Parathyroid adenoma (tissue), 2 donors: ENCODE results near the gene TMEM97.
A peak's percentile ranks its signal among the peaks of the same experiment; 100 is the strongest.

ENCODE experiments used
- H2AFZ ChIP-seq: fragments of 300-600 bp; sonication (generic); one replicate; pipeline ENCODE4 v1.7.0; 2017; ENCODE audit warnings: antibody characterized with exemption, mild to moderate bottlenecking
- H3K27ac ChIP-seq: fragments of 300-600 bp; sonication (generic); one replicate; pipeline ENCODE4 v1.7.0; 2017
- H3K27me3 ChIP-seq: fragments of 300-600 bp; sonication (generic); one replicate; pipeline ENCODE4 v1.7.0; 2017; ENCODE audit warnings: low read length; ENCODE audit not compliant: control insufficient read depth, insufficient read depth
- H3K36me3 ChIP-seq: fragments of 300-600 bp; sonication (generic); one replicate; pipeline ENCODE4 v1.7.0; 2017; ENCODE audit warnings: low read length; ENCODE audit not compliant: control insufficient read depth, insufficient read depth
- H3K4me1 ChIP-seq: fragments of 300-600 bp; sonication (generic); one replicate; pipeline ENCODE4 v1.7.0; 2017; ENCODE audit warnings: control low read depth
- H3K4me2 ChIP-seq: fragments of 300-600 bp; sonication (generic); one replicate; pipeline ENCODE4 v1.7.0; 2017; ENCODE audit warnings: low read length
- H3K4me3 ChIP-seq: fragments of 300-600 bp; sonication (generic); one replicate; pipeline ENCODE4 v1.7.0; 2017; ENCODE audit warnings: low read depth, low read length
- H3K79me2 ChIP-seq: fragments of 300-600 bp; sonication (generic); one replicate; pipeline ENCODE4 v1.7.0; 2017; ENCODE audit warnings: control low read depth
- H3K9ac ChIP-seq: fragments of 300-600 bp; sonication (generic); one replicate; pipeline ENCODE4 v1.7.0; 2017; ENCODE audit warnings: mild to moderate bottlenecking
- H3K9me3 ChIP-seq: fragments of 300-600 bp; sonication (generic); one replicate; pipeline ENCODE4 v1.7.0; 2017; ENCODE audit warnings: low read length; ENCODE audit not compliant: control insufficient read depth
- CTCF ChIP-seq: fragments of 300-600 bp; sonication (generic); IDR thresholded peaks from one replicate; pipeline ENCODE4 v1.7.0; 2017; ENCODE audit warnings: antibody characterized with exemption, mild to moderate bottlenecking
- donor health status: primary hyperparathyroidism.

TMEM97 gene

DNA sequence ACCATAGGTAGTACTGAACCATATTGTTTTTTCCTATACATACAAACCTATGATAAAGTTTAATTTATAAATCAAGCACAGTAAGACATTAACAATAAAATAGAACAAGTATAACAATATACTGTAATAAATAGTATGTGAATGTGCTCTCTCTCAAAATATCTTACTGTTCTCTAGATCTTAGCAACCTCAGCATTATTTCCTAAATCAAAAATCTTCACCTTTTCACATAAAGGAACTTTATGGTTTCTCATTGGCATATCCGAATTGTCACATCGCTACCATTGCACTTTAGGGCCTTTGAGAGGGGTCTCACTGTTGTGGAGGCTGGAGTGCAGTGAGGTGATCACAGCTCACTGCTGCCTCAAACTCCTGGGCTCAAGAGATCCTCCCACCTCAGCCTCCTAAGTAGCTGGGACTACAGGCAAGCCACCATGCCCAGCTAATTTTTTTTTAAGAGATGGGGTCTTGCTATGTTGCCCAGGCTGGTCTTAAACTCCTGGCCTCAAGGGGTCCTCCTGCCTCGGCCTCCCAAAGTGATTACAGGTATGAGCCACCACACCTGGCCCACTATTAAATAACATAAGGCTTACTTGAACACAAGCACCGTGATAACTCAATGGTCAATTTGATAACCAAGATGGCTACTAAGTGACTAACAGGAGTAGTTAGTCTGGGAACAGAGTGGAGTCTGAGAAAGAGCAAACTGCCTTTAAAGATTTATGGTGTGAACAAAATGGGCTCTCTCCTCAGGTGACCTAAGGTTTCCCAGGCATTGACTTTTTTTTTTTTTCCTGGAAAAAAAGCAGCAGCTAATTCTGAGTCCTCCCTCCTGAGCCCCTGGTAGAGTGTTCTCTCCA, 2.9 kb upstream of the TMEM97 start:
- Histone ChIP-seq H3K9me3 (no peaks in the 10 kb centered on the region), H3K9ac (no peak overlapping the region), H3K4me3 (no peak overlapping the region), H3K4me2 (no peak overlapping the region), H3K27ac (no peak overlapping the region), H3K27me3 (no peaks in the 10 kb centered on the region), H3K36me3 (no peaks in the 10 kb centered on the region), H2AFZ (no peak overlapping the region), H3K4me1 (no peaks in the 10 kb centered on the region), H3K79me2 (no peaks in the 10 kb centered on the region)
- no peak for TF ChIP-seq CTCF

DNA sequence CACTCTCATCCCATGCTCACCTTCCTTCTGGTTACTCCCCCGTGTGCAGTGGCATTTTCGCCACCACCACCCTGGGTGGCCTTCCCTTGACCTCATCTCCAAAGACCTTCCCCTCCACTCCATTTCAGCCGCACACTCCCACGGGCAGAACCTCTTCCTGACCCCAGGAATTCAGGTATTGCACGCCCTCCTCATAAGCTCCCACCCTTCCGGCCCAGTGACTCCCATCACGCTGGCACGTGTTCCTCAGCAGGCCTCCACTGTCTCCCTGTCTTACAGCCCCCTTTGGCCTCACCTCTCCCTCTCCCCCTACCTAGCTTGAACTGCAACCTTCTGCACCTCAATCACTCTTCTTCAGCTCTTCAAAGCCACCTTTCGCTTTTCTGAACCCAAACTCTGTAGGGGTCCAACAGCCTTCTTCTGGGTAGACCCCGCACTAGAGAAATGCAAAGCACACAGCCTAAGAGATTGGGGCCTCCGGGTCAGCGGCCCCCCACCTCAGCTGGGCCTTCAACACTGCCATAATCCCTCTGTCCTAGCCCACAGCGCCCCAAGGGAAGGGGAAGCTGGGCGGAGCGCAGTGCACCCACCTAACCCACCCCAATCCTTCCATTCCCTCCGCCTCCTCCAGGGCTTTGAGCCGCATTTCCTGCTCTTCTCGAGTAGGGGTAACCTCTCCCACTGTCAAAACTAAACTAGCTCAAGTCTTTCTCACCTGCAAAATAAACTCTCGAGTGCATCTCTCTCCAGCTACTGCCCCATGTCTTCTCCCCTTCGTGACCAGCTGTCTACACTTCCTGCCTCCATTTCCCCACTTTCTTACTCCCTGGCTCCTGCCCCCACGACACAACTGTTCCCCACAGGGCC, 1.7 kb upstream of the TMEM97 start:
- H3K4me1 ChIP-seq, result no peaks in the 10 kb centered on the region
- no peaks in the 10 kb centered on the region for H3K9me3 ChIP-seq
- no peak overlapping the region for H3K4me3 ChIP-seq
- H3K27ac ChIP-seq, result no peak overlapping the region
- peak overlapping the region; percentile 93 for H2AFZ ChIP-seq
- no peak overlapping the region for H3K9ac ChIP-seq
- no peak overlapping the region for H3K4me2 ChIP-seq
- no peaks in the 10 kb centered on the region for H3K79me2 ChIP-seq
- no peak for TF ChIP-seq CTCF
- H3K36me3 ChIP-seq, result no peaks in the 10 kb centered on the region
- no peaks in the 10 kb centered on the region for H3K27me3 ChIP-seq

GRCh38 chr17:28317966-28318758, 838 bp upstream of the TMEM97 start:
- no peak for TF ChIP-seq CTCF
- no peaks in the 10 kb centered on the region for H3K36me3 ChIP-seq
- H3K4me1 ChIP-seq, result no peaks in the 10 kb centered on the region
- H3K27me3 ChIP-seq, result no peaks in the 10 kb centered on the region
- peak overlapping the region; percentile 93 for H2AFZ ChIP-seq
- H3K4me3 ChIP-seq, result peak overlapping the region; percentile 54
- H3K9me3 ChIP-seq, result no peaks in the 10 kb centered on the region
- no peaks in the 10 kb centered on the region for H3K79me2 ChIP-seq
- no peak overlapping the region for H3K9ac ChIP-seq
- no peak overlapping the region for H3K27ac ChIP-seq
- peak overlapping the region; percentile 82 for H3K4me2 ChIP-seq

DNA sequence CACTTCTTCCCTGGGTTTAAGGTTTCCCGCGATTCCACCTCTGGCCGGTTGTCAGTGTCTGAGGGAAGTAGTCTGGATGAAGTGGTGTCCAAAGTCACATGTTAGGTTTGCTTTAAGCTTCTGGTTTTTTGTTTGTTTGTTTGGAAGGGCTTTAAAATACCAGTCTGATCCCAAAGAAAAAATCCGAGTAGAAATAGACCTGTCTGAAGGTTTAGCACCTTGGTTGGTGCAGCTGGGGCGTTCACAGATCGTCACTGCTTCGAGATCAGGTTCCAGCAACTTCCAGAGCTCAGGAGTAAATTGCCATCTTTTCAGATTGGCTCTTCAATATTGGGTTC, 567 bp downstream of the TMEM97 start:
- peak overlapping the region; percentile 95 for H3K4me2 ChIP-seq
- no peaks in the 10 kb centered on the region for H3K9me3 ChIP-seq
- H3K9ac ChIP-seq, result no peak overlapping the region
- no peaks in the 10 kb centered on the region for H3K4me1 ChIP-seq
- H3K27ac ChIP-seq, result no peak overlapping the region
- TF ChIP-seq CTCF, result no peak
- H3K27me3 ChIP-seq, result no peaks in the 10 kb centered on the region
- H3K79me2 ChIP-seq, result no peaks in the 10 kb centered on the region
- no peaks in the 10 kb centered on the region for H3K36me3 ChIP-seq
- peak overlapping the region; percentile 60 for H3K4me3 ChIP-seq
- peak overlapping the region; percentile 93 for H2AFZ ChIP-seq
